ENCODE measurements around the gene MAN2A2. TPM values are rescaled to one million over a fixed set of nuclear protein-coding genes. Genes with fewer than 3 reads are reported as not detected.
"Not testable (repeated sequence)": the region's sequence is repeated elsewhere in the genome, so short reads cannot be mapped to it uniquely, and the experiment has no call there.

The MAN2A2 gene
- total and polyA plus RNA-seq, 9 of the 15 experiments (the other 6 are each of a cell fraction or from before 2014, with no cell fraction given), result 7.3 to 151 (median 43.4) TPM

- TF ChIP-seq AFF1 (IDR thresholded peaks at IDR 0.05; ENCODE audit: low read depth in 1 of 2, partially characterized antibody in 2 of 2), result peak in 1 of 2 experiments; percentile 22
- peak; percentile 69 for TF ChIP-seq CBFA2T2 (conservative IDR thresholded peaks at IDR 0.05)
- TF ChIP-seq ARID1B (IDR thresholded peaks at IDR 0.05), result peak; percentile 58
- peak; percentile 50; the same call in 1 of the 2 replicates for TF ChIP-seq POLR2AphosphoS5 (IDR thresholded peaks at IDR 0.05; ENCODE audit: control insufficient read depth, insufficient read depth, low read depth, low read length)
- TF ChIP-seq FOXK2 (conservative IDR thresholded peaks at IDR 0.05 in 1 of 2, IDR thresholded peaks at IDR 0.05 in 1 of 2; ENCODE audit: low read depth in 2 of 2), result 0 out of 4 replicates have a peak, but pooled peaks of 1 of the 2 experiments have one; percentile 34
- TF ChIP-seq SOX6 (IDR thresholded peaks at IDR 0.05), result peak; percentile 67
- peak; percentile 74; the same call in 1 of the 2 replicates for TF ChIP-seq MAFG (tag; conservative IDR thresholded peaks at IDR 0.05)
- 0 out of 2 replicates have a peak, but pooled peaks have one; percentile 18 for TF ChIP-seq MAX (CRISPR knock-in tag; IDR thresholded peaks at IDR 0.05)
- peak; percentile 25; the same call in 1 of the 2 replicates for TF ChIP-seq MTA2 (IDR thresholded peaks at IDR 0.05; ENCODE audit: low read depth)
- 0 out of 2 replicates have a peak, but pooled peaks have one; percentile 15 for TF ChIP-seq MTA3 (IDR thresholded peaks at IDR 0.05; ENCODE audit: borderline replicate concordance)
- 0 out of 2 replicates have a peak, but pooled peaks have one; percentile 26 for TF ChIP-seq JUND (IDR thresholded peaks at IDR 0.05; ENCODE audit: borderline replicate concordance, low read depth, low read length)
- not testable (repeated sequence) for TF ChIP-seq JUND (tag; IDR thresholded peaks at IDR 0.05; ENCODE audit: borderline replicate concordance, low read depth, low read length)
- peak; percentile 17; the same call in 1 of the 2 replicates for TF ChIP-seq EP300 (IDR thresholded peaks at IDR 0.05; ENCODE audit: low read length)
- TF ChIP-seq PHB2 (IDR thresholded peaks at IDR 0.05; ENCODE audit: low read depth), result peak; percentile 20; the same call in 1 of the 2 replicates
- TF ChIP-seq NCOR1 (IDR thresholded peaks at IDR 0.05), result peak; percentile 32; the same call in 1 of the 2 replicates
- peak; percentile 84 for TF ChIP-seq ZNF316 (IDR thresholded peaks at IDR 0.05)
Measured at GRCh38 chr15:90922712-90923322, 19.7 kb downstream of the MAN2A2 start (continued).
